GM19372 (cell line): ENCODE results near the gene ADM.

Source experiments
- ATAC-seq: cut with Tn5 transposase; IDR thresholded peaks from one replicate; pipeline ENCODE4 v1.9.1; 2021; ENCODE audit warnings: mild to moderate bottlenecking, low read depth, moderate library complexity; ENCODE audit not compliant: unreplicated experiment

The ADM gene

GRCh38 chr11:10325277-10326011 is 20.6 kb downstream of the ADM start:
- no peak for ATAC-seq

GRCh38 chr11:10326012-10326964 is 21.4 kb downstream of the ADM start:
- ATAC-seq: no peak

GRCh38 chr11:10327254-10327653 is 22.4 kb downstream of the ADM start:
- no peak for ATAC-seq

DNA sequence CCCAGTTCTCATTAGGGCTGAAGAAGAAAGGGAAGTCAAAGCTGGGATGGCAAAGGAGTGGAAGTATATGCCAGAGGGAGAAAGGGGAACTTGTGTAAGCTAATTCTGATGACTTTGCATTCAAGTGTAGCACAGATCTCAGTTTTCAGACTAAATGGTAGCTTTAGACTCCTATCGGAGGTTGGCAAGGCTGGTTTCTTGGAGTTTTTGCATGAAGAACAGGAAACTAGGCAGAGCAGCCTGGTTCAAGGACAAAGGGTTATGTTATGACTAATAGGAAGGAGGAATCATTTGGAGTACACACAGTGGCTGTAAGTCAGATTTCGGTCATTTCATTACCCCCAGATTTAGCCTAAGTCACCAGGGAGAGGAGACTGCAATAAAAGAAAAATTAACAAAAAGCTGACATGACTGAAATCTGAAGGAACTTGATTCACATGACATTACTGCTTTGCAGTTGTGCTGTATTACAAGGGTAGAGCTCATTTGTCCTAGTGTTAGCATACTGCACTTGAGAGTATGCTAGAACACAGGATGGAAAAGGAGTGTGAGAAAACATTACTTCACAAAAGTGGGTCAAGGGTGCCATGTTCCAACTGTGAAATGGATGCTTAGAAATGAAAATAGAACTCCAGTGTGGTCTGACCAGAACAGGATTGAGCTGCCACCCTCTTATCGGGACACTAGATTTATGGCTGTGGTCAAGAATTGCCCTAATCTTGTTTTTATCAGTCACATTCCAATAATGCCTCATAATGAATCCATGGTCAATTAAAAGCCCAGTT is 23.6 kb downstream of the ADM start:
- ATAC-seq: no peak

DNA sequence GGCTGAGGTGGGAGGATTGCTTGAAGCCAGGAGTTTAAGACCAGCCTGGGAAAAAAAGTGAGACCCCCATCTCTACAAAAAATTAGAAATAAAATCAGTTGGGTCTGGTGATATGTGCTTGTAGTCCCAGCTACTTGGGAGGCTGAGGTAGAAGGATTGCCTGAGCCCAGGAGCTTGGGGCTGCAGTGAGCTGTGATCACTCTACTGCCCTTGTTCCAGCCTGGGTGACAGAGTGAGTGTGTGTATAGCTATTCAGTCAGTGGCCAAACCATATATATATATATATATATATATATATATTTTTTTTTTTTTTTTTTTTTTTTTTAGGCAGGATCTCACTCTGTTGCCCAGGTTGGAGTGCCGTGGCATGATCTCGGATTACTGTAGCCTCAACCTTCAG is 24.5 kb downstream of the ADM start:
- ATAC-seq: no peak

GRCh38 chr11:10329935-10330334 is 25.1 kb downstream of the ADM start:
- ATAC-seq: no peak

- no peak for ATAC-seq
Observed at GRCh38 chr11:10331548-10332289, 26.8 kb downstream of the ADM start.

- ATAC-seq: no peak
Observed at GRCh38 chr11:10333490-10333889, 28.6 kb downstream of the ADM start.

DNA sequence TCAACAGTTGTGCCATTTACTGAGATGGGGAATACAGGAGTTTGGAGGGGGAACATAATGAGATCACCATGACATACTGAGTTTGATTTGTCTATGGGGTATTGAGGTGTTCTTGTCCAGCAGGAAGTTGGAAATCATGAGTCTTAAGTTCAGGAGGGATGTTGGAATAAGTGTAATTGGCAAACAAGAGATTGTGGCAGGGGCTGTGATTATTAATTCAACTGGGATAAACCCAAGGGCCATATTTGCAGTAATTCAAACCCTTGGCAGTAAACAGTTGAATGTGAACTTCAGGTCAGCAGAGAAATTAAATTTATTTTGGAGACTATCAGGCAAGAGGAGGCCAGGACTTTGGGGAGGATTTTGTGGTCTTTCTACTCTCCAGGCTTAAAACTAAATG is 33.4 kb downstream of the ADM start:
- no peak for ATAC-seq

- no peak for ATAC-seq
Observed at GRCh38 chr11:10348650-10349280, 43.9 kb downstream of the ADM start.

GRCh38 chr11:10349281-10349665 is 44.4 kb downstream of the ADM start:
- ATAC-seq: no peak

DNA sequence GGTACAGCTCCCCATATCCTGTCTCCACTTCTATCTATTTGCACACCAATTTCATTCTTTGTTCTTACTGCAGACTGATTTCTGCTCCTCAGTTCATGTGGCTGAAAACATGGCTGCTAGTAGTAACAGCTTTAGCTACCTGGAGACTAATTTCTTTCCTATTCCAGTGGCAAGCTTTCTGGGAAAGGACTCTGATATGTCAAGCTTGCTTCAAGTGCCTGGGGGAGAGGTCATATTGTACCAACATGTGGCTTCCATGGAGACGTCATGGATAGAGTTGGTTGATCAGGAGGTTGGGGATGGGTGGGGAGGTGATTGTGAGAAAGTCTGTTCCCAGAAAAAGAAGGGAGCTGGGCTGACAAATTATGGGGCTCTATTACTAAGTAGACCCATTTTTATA is 44.9 kb downstream of the ADM start:
- no peak for ATAC-seq

- no peak for ATAC-seq
Observed at GRCh38 chr11:10350334-10350733, 45.5 kb downstream of the ADM start.

DNA sequence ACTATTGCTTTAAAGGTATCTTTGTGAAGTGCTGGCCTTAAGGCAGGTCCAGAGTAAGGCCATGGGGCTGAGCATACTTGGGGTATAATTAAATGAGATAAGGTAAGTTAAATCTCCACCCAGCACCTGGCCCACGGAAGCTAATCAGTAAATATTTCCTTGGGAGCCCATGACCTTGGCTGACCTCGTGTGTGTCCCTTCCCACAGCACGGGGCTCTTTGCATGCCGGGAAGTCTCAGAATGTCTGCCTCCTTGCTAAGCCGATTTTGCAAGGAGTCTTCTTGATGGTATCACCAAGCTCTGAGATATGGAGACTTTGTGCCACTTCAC is 46.5 kb downstream of the ADM start:
- no peak for ATAC-seq

GRCh38 chr11:10351765-10352641 is 47.1 kb downstream of the ADM start:
- no peak for ATAC-seq

DNA sequence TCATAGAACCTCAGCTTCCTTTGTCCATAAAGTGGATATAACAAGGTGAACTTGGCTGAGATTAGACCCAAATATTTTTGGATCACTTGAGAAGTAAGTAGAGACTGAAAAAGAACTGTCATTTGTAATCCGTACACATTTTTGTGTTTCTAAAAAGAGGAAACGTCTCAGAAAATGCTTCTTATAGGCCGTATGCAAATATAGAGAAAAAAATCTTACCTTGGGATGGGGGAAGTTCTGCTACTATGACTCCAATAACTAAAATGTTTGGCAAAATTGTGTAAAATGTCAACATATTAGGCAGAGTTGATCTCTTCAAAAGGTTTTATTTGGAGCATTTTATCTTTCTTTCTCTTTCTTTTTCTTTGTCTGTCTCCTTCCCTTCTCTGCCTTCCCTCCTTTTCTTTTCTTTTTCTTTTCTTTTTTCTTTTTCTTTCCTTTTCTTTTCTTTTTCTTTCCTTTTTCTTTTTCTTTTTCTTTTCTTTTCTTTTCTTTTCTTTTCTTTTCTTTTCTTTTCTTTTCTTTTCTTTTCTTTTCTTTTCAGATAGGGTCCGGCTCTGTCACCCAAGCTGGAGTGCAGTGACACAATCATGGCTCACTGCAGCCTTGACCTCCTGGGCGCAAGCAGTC is 48.2 kb downstream of the ADM start:
- no peak for ATAC-seq

DNA sequence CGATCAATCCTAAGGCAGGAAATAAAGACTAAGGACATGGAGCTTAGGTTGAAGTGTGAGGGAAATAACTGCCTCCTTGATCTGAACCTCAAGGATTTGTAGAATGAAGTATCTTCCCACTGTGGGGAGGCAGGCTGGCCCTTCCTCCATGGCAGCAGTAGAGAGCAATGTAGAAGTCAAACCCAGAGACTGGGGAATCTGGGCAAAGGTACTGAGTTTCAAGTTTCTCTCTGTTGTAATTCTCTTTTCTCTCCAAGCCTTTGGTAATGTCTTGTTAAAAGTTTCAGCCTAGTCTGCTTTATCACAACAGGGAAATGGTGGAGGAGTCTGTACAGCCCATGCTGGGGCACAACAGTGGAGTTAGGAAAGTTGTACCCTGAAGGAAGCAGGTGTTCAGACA is 49.5 kb downstream of the ADM start:
- no peak for ATAC-seq

DNA sequence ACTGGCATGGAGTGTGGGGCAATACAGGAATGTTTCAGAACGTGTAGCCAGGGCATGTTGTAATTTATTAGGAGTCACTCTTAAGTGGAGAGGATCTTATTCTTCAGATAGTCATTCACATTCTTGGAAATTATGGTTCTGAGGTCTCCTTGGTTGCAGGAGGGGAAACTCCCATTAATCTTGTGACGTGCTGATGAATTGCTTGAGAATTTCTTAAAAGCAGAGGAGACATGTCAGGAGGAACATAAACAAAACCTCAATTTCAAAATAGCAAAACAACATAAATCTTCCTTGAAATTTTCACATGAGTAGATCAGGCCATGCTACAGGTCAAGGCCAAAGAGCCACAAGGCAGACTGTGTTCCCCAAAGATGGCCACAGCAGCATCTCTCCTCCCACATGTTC is 50.4 kb downstream of the ADM start:
- ATAC-seq: no peak

- no peak for ATAC-seq
Observed at GRCh38 chr11:10356161-10356560, 51.3 kb downstream of the ADM start.
